ENCODE measurements around the gene AJAP1.

AJAP1 gene

DNA sequence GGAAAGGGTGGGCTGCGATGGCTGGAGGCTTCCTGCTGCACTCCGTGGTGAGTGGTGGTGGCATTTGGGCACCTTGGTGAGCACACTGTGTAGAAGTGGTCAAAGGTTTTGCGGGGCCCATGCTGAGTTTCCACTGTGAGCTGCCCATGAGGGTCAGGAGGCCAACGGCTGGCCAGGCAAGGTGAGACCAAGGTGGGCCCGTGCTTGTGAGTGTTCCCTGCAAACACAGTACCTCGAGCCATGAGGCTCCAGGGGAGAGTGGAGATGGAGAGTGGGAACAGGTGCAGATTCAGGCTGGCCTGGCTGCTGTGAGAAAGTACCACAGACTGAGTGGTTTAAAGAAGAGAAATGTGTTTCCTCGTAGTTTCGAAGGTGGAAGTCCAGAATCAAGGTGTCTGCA, 40.8 kb downstream of the AJAP1 start:
- TF ChIP-seq, protein P1, sequence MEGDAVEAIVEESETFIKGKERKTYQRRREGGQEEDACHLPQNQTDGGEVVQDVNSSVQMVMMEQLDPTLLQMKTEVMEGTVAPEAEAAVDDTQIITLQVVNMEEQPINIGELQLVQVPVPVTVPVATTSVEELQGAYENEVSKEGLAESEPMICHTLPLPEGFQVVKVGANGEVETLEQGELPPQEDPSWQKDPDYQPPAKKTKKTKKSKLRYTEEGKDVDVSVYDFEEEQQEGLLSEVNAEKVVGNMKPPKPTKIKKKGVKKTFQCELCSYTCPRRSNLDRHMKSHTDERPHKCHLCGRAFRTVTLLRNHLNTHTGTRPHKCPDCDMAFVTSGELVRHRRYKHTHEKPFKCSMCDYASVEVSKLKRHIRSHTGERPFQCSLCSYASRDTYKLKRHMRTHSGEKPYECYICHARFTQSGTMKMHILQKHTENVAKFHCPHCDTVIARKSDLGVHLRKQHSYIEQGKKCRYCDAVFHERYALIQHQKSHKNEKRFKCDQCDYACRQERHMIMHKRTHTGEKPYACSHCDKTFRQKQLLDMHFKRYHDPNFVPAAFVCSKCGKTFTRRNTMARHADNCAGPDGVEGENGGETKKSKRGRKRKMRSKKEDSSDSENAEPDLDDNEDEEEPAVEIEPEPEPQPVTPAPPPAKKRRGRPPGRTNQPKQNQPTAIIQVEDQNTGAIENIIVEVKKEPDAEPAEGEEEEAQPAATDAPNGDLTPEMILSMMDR (IDR thresholded peaks at IDR 0.05; ENCODE audit: low read length): no peak
- TF ChIP-seq EZH2 (optimal IDR thresholded peaks at IDR 0.05; ENCODE audit: low read depth, low read length): no peak
- Histone ChIP-seq H3K9ac (ENCODE audit: low read length) (no peak overlapping the region), H3K9me3 (replicated peaks; ENCODE audit: insufficient read depth, low read length) (no peaks in the 10 kb centered on the region), H3K36me3 (replicated peaks; ENCODE audit: insufficient read depth, low read length) (no peaks in the 10 kb centered on the region), H4K20me1 (ENCODE audit: insufficient read depth, low read length) (no peaks in the 10 kb centered on the region), H3K79me2 (ENCODE audit: low read length) (no peaks in the 10 kb centered on the region), H3F3A (ENCODE audit: insufficient read depth, low read length) (no peaks in the 10 kb centered on the region), H3K4me2 (ENCODE audit: low read depth, low read length) (no peak overlapping the region), H2AFZ (ENCODE audit: low read length) (no peak overlapping the region), H3K27me3 (replicated peaks; ENCODE audit: insufficient read depth, low read length) (peaks cover 68% of the 10 kb centered on the region), H3K4me1 (ENCODE audit: low read length) (no peaks in the 10 kb centered on the region), H3K9me2 (replicated peaks; ENCODE audit: insufficient read depth, low read length) (no peaks in the 10 kb centered on the region), H3K4me3 (ENCODE audit: low read length) (no peak overlapping the region), H3K27ac (ENCODE audit: low read length) (no peak overlapping the region)
- DNase-seq: no peak

GRCh38 chr1:4696161-4696745, 41.8 kb downstream of the AJAP1 start:
- no peaks in the 10 kb centered on the region for H4K20me1 ChIP-seq (ENCODE audit: insufficient read depth, low read length)
- H3F3A ChIP-seq (ENCODE audit: insufficient read depth, low read length): no peaks in the 10 kb centered on the region
- no peak for DNase-seq
- no peaks in the 10 kb centered on the region for H3K9me2 ChIP-seq (replicated peaks; ENCODE audit: insufficient read depth, low read length)
- no peaks in the 10 kb centered on the region for H3K4me1 ChIP-seq (ENCODE audit: low read length)
- H3K79me2 ChIP-seq (ENCODE audit: low read length): no peaks in the 10 kb centered on the region
- H3K4me2 ChIP-seq (ENCODE audit: low read depth, low read length): no peak overlapping the region
- H3K4me3 ChIP-seq (ENCODE audit: low read length): no peak overlapping the region
- H3K9ac ChIP-seq (ENCODE audit: low read length): no peak overlapping the region
- H3K27ac ChIP-seq (ENCODE audit: low read length): no peak overlapping the region
- TF ChIP-seq, protein P1 (IDR thresholded peaks at IDR 0.05; ENCODE audit: low read length): no peak
- TF ChIP-seq EZH2 (optimal IDR thresholded peaks at IDR 0.05; ENCODE audit: low read depth, low read length) (no peak), EZH2phosphoT487 (IDR thresholded peaks at IDR 0.05; ENCODE audit: low read length) (no peak)
- no peak overlapping the region for H2AFZ ChIP-seq (ENCODE audit: low read length)
- H3K9me3 ChIP-seq (replicated peaks; ENCODE audit: insufficient read depth, low read length): no peaks in the 10 kb centered on the region
- peaks cover 70% of the 10 kb centered on the region for H3K27me3 ChIP-seq (replicated peaks; ENCODE audit: insufficient read depth, low read length)
- no peaks in the 10 kb centered on the region for H3K36me3 ChIP-seq (replicated peaks; ENCODE audit: insufficient read depth, low read length)

GRCh38 chr1:4696753-4697152, 42.3 kb downstream of the AJAP1 start:
- Histone ChIP-seq H3K9ac (ENCODE audit: low read length) (no peak overlapping the region), H3K4me1 (ENCODE audit: low read length) (no peaks in the 10 kb centered on the region), H3F3A (ENCODE audit: insufficient read depth, low read length) (no peaks in the 10 kb centered on the region), H3K27me3 (replicated peaks; ENCODE audit: insufficient read depth, low read length) (peaks cover 70% of the 10 kb centered on the region), H3K4me2 (ENCODE audit: low read depth, low read length) (no peak overlapping the region), H2AFZ (ENCODE audit: low read length) (no peak overlapping the region), H3K36me3 (replicated peaks; ENCODE audit: insufficient read depth, low read length) (no peaks in the 10 kb centered on the region), H3K79me2 (ENCODE audit: low read length) (no peaks in the 10 kb centered on the region), H3K9me3 (replicated peaks; ENCODE audit: insufficient read depth, low read length) (no peaks in the 10 kb centered on the region), H3K27ac (ENCODE audit: low read length) (no peak overlapping the region), H3K9me2 (replicated peaks; ENCODE audit: insufficient read depth, low read length) (no peaks in the 10 kb centered on the region), H3K4me3 (ENCODE audit: low read length) (no peak overlapping the region), H4K20me1 (ENCODE audit: insufficient read depth, low read length) (no peaks in the 10 kb centered on the region)
- TF ChIP-seq EZH2phosphoT487 (IDR thresholded peaks at IDR 0.05; ENCODE audit: low read length) (no peak), EZH2 (optimal IDR thresholded peaks at IDR 0.05; ENCODE audit: low read depth, low read length) (no peak)
- TF ChIP-seq, protein P1 (IDR thresholded peaks at IDR 0.05; ENCODE audit: low read length): no peak
- no peak for DNase-seq

All from MM.1S (cell line).